Trophoblast cell (in vitro differentiated cells and primary cell): ENCODE data around the gene GDPD2.

ENCODE experiments used
- DNase-seq, 2 donors: peaks; one replicate each; pipeline ENCODE4 v3.0.0-alpha.2; 2016
- H2AFZ ChIP-seq: 2 replicates; pipeline ENCODE4 v1.6.1; 2013; ENCODE audit warnings: low read length, moderate library complexity, mild to moderate bottlenecking; ENCODE audit not compliant: insufficient read depth, poor library complexity
- H2AK5ac ChIP-seq: 2 replicates; pipeline ENCODE4 v1.6.1; 2013; ENCODE audit warnings: mild to moderate bottlenecking, low read length
- H2BK120ac ChIP-seq: 2 replicates; pipeline ENCODE4 v1.6.1; 2013; ENCODE audit warnings: low read length, mild to moderate bottlenecking, moderate library complexity; ENCODE audit not compliant: insufficient read depth, poor library complexity
- H2BK12ac ChIP-seq: 2 replicates; pipeline ENCODE4 v1.6.1; 2013; ENCODE audit warnings: mild to moderate bottlenecking, low read length, moderate library complexity
- H2BK5ac ChIP-seq: 2 replicates; pipeline ENCODE4 v1.6.1; 2013; ENCODE audit warnings: low read length, low read depth, moderate library complexity, mild to moderate bottlenecking; ENCODE audit not compliant: poor library complexity
- H3K14ac ChIP-seq: 2 replicates; pipeline ENCODE4 v1.6.1; 2013; ENCODE audit warnings: mild to moderate bottlenecking, low read length
- H3K18ac ChIP-seq: 2 replicates; pipeline ENCODE4 v1.6.1; 2013; ENCODE audit warnings: mild to moderate bottlenecking, low read length
- H3K23ac ChIP-seq: 2 replicates; pipeline ENCODE4 v1.6.1; 2013; ENCODE audit warnings: low read length
- H3K27ac ChIP-seq: 2 replicates; pipeline ENCODE4 v1.5.1; 2013; ENCODE audit warnings: low read depth, mild to moderate bottlenecking, inconsistent platforms, low read length, moderate library complexity
- H3K27me3 ChIP-seq: 2 replicates; pipeline ENCODE4 v1.6.1; 2013; ENCODE audit warnings: inconsistent platforms, mild to moderate bottlenecking, low read length, moderate library complexity; ENCODE audit not compliant: insufficient read depth
- H3K36me3 ChIP-seq, 2 experiments: 1 replicate in 1 of 2; 2 replicates in 1 of 2; pipeline ENCODE4 v1.6.1; 2013; ENCODE audit warnings: low read length in 2 of 2, mild to moderate bottlenecking in 2 of 2, moderate library complexity in 1 of 2; ENCODE audit not compliant: insufficient read depth in 2 of 2, control insufficient read depth in 1 of 2
- H3K4ac ChIP-seq: 2 replicates; pipeline ENCODE4 v1.6.1; 2013; ENCODE audit warnings: low read depth, mild to moderate bottlenecking, low read length, moderate library complexity
- H3K4me1 ChIP-seq, 2 experiments: 1 replicate in 1 of 2; 2 replicates in 1 of 2; pipeline ENCODE4 v1.6.1; 2013; ENCODE audit warnings: low read length in 2 of 2, mild to moderate bottlenecking in 2 of 2, moderate library complexity in 1 of 2; ENCODE audit not compliant: insufficient read depth in 2 of 2, control insufficient read depth in 1 of 2
- H3K4me2 ChIP-seq: 2 replicates; pipeline ENCODE4 v1.6.1; 2013; ENCODE audit warnings: inconsistent platforms, mild to moderate bottlenecking, low read length, moderate library complexity
- H3K4me3 ChIP-seq: 2 replicates; pipeline ENCODE4 v1.5.1; 2013; ENCODE audit warnings: mild to moderate bottlenecking, low read depth, low read length, inconsistent platforms
- H3K79me1 ChIP-seq: one replicate; pipeline ENCODE4 v1.6.1; 2013; ENCODE audit warnings: low read length
- H3K79me2 ChIP-seq: 2 replicates; pipeline ENCODE4 v1.6.1; 2013; ENCODE audit warnings: low read length, mild to moderate bottlenecking; ENCODE audit not compliant: control insufficient read depth, insufficient read depth, poor library complexity
- H3K9ac ChIP-seq: 2 replicates; pipeline ENCODE4 v1.6.1; 2013; ENCODE audit warnings: mild to moderate bottlenecking, low read length
- H3K9me3 ChIP-seq: 2 replicates; pipeline ENCODE4 v1.6.1; 2013; ENCODE audit warnings: low read depth, mild to moderate bottlenecking, control low read depth, inconsistent platforms, low read length; ENCODE audit not compliant: insufficient read depth
- H4K12ac ChIP-seq: 2 replicates; pipeline ENCODE4 v1.6.1; 2013; ENCODE audit warnings: low read depth, mild to moderate bottlenecking, low read length, moderate library complexity
- H4K8ac ChIP-seq: 2 replicates; pipeline ENCODE4 v1.6.1; 2013; ENCODE audit warnings: low read depth, mild to moderate bottlenecking, low read length, moderate library complexity
- H4K91ac ChIP-seq: one replicate; pipeline ENCODE4 v1.6.1; 2013; ENCODE audit warnings: low read depth, mild to moderate bottlenecking, low read length, moderate library complexity
- WGBS: extraction: QIAGEN DNeasy Blood & Tissue Kit; methylation state at CpG from one replicate; pipeline ENCODE4 v1.1.7; 2013; ENCODE audit warnings: missing lambda C conversion rate; ENCODE audit not compliant: insufficient read length, insufficient coverage; ENCODE audit errors: extremely low coverage; 5-methylcytosine and 5-hydroxymethylcytosine counted together

The GDPD2 gene

GRCh38 chrX:70437921-70438665 lies 15.0 kb downstream of the GDPD2 start:
- no CpG with 5 or more reads among the region's 8 CpGs for whole genome bisulfite sequencing
- Histone ChIP-seq H2BK5ac (no peak overlapping the region), H2BK12ac (no peak overlapping the region)

GRCh38 chrX:70439016-70439415 lies 15.9 kb downstream of the GDPD2 start:
- no peak overlapping the region for H3K4ac ChIP-seq
- H3K9ac ChIP-seq = no peak overlapping the region
- no peak overlapping the region for H3K4me3 ChIP-seq
- H3K9me3 ChIP-seq = no peaks in the 10 kb centered on the region
- H3K36me3 ChIP-seq = no peaks in the 10 kb centered on the region
- H2BK120ac ChIP-seq = no peak overlapping the region
- no peak overlapping the region for H2BK12ac ChIP-seq
- no peak overlapping the region for H3K23ac ChIP-seq
- no peak for DNase-seq
- no peak overlapping the region for H3K4me2 ChIP-seq
- no peak overlapping the region for H4K12ac ChIP-seq
- peaks cover 0 to 8% of the 10 kb centered on the region in 2 experiments for H3K4me1 ChIP-seq
- no peak overlapping the region for H4K8ac ChIP-seq
- H2AFZ ChIP-seq = no peak overlapping the region
- no peak overlapping the region for H3K18ac ChIP-seq
- WGBS = no CpG with 5 or more reads among the region's 1 CpG
- no peak overlapping the region for H3K14ac ChIP-seq
- peaks cover 4% of the 10 kb centered on the region for H3K79me1 ChIP-seq
- H2BK5ac ChIP-seq = no peak overlapping the region
- H3K27ac ChIP-seq = no peak overlapping the region
- H2AK5ac ChIP-seq = no peak overlapping the region
- H4K91ac ChIP-seq = no peak overlapping the region
- H3K27me3 ChIP-seq = no peaks in the 10 kb centered on the region
- H3K79me2 ChIP-seq = peaks cover 2% of the 10 kb centered on the region

More at GRCh38 chrX:70437921-70438665, 15.0 kb downstream of the GDPD2 start:
- Histone ChIP-seq H3K9ac (no peak overlapping the region), H4K91ac (no peak overlapping the region), H2AK5ac (no peak overlapping the region), H3K27ac (no peak overlapping the region), H3K18ac (no peak overlapping the region), H3K4ac (no peak overlapping the region), H2AFZ (no peak overlapping the region), H4K12ac (no peak overlapping the region), H2BK120ac (no peak overlapping the region), H3K79me1 (peaks cover 4% of the 10 kb centered on the region), H3K23ac (no peak overlapping the region), H3K79me2 (peaks cover 2% of the 10 kb centered on the region), H3K4me2 (no peak overlapping the region), H3K4me3 (no peak overlapping the region), H3K9me3 (no peaks in the 10 kb centered on the region), H3K36me3 (no peaks in the 10 kb centered on the region), H3K4me1 (peaks cover 0 to 10% of the 10 kb centered on the region in 2 experiments), H4K8ac (no peak overlapping the region), H3K14ac (no peak overlapping the region), H3K27me3 (no peaks in the 10 kb centered on the region)
- no peak for DNase-seq

- Histone ChIP-seq H4K8ac (no peak overlapping the region), H3K9me3 (no peaks in the 10 kb centered on the region), H3K27ac (no peak overlapping the region), H3K14ac (no peak overlapping the region), H3K23ac (no peak overlapping the region), H4K12ac (no peak overlapping the region), H2AK5ac (no peak overlapping the region), H3K4me2 (no peak overlapping the region), H3K4me1 (no peaks in the 10 kb centered on the region), H3K18ac (no peak overlapping the region), H2BK120ac (no peak overlapping the region), H3K36me3 (no peaks in the 10 kb centered on the region), H3K4ac (no peak overlapping the region), H4K91ac (no peak overlapping the region), H3K79me1 (no peaks in the 10 kb centered on the region), H2BK5ac (no peak overlapping the region), H3K9ac (no peak overlapping the region), H3K79me2 (no peaks in the 10 kb centered on the region), H2BK12ac (no peak overlapping the region), H2AFZ (no peak overlapping the region), H3K4me3 (no peak overlapping the region), H3K27me3 (peaks cover 13% of the 10 kb centered on the region)
- no peak for DNase-seq
- WGBS = no CpG with 5 or more reads among the region's 6 CpGs
Measured at GRCh38 chrX:70442224-70442623, 19.1 kb downstream of the GDPD2 start.

- Histone ChIP-seq H4K12ac (no peak within 1 kb of the TSS), H3K23ac (no peak within 1 kb of the TSS), H4K8ac (no peak within 1 kb of the TSS), H2BK12ac (no peak within 1 kb of the TSS), H3K18ac (no peak within 1 kb of the TSS), H3K36me3 (no peaks in the 10 kb centered on the region), H3K4me3 (no peak within 1 kb of the TSS), H2AK5ac (no peak within 1 kb of the TSS), H2BK5ac (no peak within 1 kb of the TSS), H3K27me3 (peaks cover 13% of the 10 kb centered on the region), H2BK120ac (no peak within 1 kb of the TSS), H3K79me2 (no peaks in the 10 kb centered on the region), H3K4me2 (no peak within 1 kb of the TSS), H3K14ac (no peak within 1 kb of the TSS), H3K79me1 (no peaks in the 10 kb centered on the region), H3K27ac (no peak within 1 kb of the TSS), H4K91ac (no peak within 1 kb of the TSS), H3K9me3 (no peaks in the 10 kb centered on the region), H2AFZ (no peak within 1 kb of the TSS), H3K4ac (no peak within 1 kb of the TSS), H3K9ac (no peak within 1 kb of the TSS), H3K4me1 (no peaks in the 10 kb centered on the region)
- no peak for DNase-seq
- no CpG with 5 or more reads among the region's 21 CpGs for WGBS
Measured at GRCh38 chrX:70444326-70444945, 21.3 kb downstream of the GDPD2 start, which contains the start of gene DLG3. Gene DLG3 (plus strand): TSS chrX:70444835. CDS start chrX:70445202, 367 bp downstream.
